GM12872 (cell line): Measurements from ENCODE around the gene APOA5.

ENCODE experiments used
- TF ChIP-seq, protein P1 (sequence below): IDR thresholded peaks from 3 replicates; pipeline ENCODE4 v1.5.1; 2011; ENCODE audit warnings: low read depth, mild to moderate bottlenecking, low read length, moderate library complexity; ENCODE audit not compliant: insufficient read depth

Gene APOA5

DNA sequence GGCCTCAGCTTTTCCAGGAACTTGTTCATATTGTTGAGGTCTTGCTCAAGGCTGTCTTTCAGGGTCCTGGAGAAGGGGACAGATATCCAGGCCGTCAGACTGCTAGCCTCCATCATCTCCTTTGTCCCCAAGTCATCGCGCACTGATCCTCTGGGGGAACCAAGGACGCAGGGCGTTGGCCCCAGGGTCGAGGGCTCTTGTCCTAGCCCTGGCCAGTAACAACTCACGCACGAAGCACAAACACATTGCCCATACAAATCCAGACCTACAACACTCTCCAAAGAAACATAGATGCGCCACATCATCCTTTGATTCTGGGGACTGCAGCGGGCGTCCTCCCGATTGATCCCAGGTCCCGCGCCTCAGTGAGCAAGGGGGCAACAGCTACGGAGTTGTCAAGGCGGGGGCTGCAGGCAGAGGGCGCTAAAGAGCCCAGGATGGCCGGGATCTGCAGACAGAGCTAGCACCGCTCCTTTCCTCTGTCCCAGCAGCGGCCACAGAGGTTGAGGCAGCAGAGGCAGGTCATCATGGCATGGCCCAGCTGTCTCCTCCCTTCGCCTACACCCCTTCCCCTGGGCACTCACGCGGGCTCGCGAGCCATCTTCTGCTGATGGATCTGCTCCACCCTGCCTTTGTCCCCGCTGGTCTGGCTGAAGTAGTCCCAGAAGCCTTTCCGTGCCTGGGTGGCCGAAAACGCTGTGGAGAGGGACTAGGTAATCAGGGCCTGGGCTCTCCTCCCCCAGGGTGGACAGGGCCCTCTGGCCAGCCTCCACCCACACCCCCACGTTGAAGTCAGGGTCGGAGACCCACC lies 472 bp downstream of the APOA5 start:
- TF ChIP-seq, protein P1, sequence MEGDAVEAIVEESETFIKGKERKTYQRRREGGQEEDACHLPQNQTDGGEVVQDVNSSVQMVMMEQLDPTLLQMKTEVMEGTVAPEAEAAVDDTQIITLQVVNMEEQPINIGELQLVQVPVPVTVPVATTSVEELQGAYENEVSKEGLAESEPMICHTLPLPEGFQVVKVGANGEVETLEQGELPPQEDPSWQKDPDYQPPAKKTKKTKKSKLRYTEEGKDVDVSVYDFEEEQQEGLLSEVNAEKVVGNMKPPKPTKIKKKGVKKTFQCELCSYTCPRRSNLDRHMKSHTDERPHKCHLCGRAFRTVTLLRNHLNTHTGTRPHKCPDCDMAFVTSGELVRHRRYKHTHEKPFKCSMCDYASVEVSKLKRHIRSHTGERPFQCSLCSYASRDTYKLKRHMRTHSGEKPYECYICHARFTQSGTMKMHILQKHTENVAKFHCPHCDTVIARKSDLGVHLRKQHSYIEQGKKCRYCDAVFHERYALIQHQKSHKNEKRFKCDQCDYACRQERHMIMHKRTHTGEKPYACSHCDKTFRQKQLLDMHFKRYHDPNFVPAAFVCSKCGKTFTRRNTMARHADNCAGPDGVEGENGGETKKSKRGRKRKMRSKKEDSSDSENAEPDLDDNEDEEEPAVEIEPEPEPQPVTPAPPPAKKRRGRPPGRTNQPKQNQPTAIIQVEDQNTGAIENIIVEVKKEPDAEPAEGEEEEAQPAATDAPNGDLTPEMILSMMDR: peak; percentile 92

DNA sequence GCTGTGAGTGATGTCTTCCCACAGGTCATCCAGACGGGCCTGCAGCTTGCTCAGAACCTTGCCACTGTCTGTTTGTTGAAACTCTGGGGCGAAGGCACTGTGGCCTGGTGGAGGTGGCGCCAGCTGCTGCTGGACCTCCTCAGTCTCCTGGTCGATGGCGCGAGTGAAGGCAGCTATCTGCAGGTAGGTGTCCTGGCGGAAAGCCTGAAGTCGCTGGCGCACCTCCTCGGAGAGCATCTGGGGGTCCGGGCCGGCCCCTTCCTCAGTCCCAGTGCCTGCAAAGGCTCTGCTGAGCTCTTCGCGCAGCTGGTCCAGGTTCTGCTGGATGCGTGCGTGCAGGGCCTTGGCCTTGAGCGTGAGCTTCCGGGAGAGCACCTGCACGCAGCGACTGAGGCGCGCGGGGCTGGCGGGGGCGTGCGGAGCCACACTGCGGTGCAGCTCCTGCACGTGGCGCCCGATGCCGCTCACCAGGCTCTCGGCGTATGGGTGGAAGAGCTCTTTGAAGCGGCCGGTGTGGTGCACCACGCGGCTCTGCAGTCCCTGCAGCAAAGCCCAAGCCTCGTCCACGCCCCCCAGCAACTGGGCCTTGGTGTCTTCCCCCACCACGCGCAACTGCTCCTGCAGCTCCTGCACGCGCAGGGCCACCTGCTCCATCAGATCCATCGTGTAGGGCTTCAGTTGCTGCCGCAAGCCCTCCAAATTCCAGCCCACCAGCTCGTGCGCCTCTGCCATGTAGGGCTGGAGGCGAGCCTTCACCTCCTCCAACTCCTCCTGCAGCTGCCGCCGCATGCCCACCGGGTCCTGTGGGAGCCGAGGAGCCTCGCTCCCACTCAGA lies 1.3 kb downstream of the APOA5 start:
- TF ChIP-seq, protein P1: no peak

DNA sequence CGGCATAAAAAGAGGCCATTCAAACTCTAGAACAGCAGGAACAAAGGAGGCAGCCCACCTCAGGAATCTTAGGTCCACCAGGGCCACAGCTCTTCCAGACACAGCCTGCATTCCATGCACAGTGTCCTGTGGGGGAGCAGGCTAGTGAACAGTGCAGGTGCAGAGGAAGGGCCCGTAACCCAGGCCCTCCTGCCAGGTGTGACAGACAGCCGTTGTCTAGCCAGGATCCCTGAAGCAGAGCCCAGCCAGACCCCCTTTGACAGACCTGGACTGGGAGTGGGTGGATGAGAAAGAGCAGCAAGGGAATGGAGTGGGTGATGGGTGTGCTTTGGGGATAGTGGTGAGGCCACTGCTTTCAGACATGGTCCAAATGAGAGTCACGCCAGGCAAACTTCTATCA lies 2.7 kb downstream of the APOA5 start:
- TF ChIP-seq, protein P1: no peak

DNA sequence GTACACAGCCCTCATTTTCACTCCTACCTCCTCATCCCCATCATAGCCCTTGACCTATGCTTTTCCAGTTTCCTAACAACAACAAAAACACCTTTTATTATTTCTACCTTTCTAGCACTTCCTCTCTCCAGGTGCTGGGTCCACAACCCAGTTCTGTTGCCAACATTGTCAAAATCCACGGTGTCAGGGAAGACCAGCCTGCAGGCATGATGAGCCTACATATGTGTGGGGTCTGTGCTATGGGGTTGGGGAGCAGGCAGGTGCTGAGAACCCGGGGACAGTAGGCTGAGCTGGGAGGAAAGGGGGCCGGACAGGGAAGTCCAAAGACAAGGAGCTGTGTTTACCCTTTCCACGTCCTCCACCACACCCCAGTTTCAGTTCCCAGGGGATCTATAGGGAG lies 3.1 kb downstream of the APOA5 start:
- TF ChIP-seq, protein P1: no peak

DNA sequence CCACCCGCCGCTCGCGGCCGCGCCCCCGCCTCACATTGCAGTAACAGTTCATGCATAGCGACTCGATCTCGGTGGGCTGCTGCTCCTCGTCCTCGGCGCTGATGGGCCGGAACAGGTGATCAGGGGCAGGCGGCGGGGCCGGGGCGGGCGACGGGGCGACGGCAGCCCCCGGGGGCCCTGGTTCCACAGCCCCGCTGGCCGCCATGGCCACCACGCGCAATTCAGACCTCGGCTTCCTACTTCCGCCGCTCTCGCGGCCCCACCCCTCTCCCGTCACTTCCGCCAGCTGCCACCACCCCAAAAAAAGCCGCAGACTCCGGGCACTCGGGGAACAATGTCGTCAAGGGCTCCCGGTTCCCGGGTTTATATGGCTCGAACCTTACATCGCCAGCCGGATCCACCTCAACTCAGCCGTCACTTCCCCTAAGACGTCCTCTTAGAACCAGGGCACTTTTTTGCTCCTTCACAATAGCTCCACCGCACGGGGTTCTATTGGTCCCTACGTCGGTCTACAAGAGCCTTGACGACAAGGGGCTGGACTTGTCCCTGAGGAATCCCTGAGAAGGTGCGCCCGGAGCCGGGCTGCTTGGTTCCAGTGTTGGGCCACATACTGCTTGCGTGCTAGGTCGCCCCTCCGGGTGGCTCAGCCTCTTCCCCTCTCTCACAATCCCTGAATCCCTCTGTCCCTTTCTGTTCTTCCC lies 3.7 kb downstream of the APOA5 start, which contains the start of gene ZPR1:
ZPR1 (minus strand) TSS at position 238 of the 701 bp plus-strand sequence; CDS start at position 205, 33 bp downstream.
- TF ChIP-seq, protein P1: no peak

DNA sequence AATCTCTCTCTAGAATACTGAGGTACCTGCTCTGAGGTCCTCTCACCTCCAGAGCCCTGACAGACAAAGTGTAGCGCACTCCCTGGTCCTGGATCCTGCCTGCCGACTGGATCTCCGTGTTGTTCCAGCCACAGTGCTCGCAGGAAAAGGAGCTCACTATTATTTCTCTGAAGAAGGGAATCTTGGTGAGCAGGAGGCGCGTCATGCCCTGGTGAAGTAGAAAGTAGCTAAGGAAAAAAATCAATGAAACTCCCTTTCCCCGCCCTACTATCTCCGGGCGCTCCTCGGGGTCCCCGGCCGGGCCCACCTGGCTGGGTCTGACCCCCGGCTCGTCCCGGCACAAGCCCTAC lies 4.3 kb downstream of the APOA5 start:
- TF ChIP-seq, protein P1: no peak

DNA sequence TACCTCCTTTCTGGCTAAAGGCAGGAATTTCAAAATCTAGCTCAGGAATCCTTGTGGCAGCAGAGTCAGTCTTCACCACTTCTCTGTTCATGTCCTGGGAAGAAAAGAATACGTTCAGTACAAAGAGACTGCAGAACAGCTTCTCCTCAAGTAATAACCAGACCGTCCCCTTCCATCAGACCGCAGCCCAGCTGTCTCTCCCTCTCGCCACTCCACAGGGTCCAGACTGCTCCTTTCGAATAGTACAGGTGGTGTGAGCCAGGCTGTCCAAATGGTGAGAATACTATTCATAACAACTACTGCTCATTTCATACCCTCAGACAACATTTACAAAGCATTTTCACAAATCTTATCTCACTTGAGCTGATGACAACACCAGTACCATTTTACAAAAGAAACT lies 4.7 kb downstream of the APOA5 start:
- TF ChIP-seq, protein P1: no peak
